ENCODE results near the gene GSE1. TPM values are rescaled to one million over a fixed set of nuclear protein-coding genes. Genes with fewer than 3 reads are reported as not detected.
A peak's percentile ranks its signal among the peaks of the same experiment; 100 is the strongest.

The GSE1 gene
- total and polyA plus RNA-seq, 9 of the 15 experiments (the other 6 are each of a cell fraction or from before 2014, with no cell fraction given) = 12.2 to 244 (median 57.9) TPM

DNA sequence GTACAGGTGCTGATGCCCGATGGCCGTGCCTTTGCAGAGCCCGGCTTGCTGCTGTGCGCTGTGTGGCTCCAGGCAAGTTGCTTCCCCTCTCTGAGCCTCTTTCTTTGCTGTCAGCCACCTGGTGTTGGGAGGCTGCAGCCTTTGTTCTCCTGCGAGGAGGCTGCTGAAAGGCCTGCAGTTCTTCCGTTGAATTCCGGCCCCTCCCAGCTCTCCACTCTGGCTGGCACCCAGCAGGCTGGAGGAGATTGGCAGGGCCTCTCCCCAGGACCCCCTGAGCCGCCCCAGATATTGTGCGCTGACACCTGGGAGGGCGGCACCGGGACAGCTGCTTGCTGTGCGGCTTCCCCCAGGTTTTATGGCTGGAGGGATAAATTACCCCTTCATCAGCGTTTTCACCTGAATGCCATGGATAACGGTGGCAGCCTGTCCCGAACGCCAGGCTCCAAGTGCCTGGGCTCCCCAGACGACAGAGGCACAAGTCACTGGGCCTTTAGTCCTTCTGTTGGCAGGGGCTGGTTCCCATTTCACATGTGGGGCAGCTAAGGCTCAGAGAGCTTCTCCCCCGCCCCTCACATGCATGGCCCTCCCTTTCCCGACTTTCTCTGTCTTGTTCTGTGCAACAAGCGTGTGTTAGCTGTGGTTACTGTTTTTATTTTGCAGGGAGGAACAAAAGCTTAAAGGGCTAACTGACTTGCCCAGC is 35.1 kb upstream of the GSE1 start:
- Histone ChIP-seq H3K9ac (ENCODE audit: insufficient read depth in 1 of 2, low read depth in 2 of 2, low read length in 2 of 2) (peak overlapping the region in 1 of 2 experiments; percentile 77; a peak in 2 of 4 replicates), H3K9me3 (replicated peaks; ENCODE audit: control insufficient read depth, insufficient read depth, low read depth, low read length) (no peaks in the 10 kb centered on the region), H3K9me1 (ENCODE audit: control insufficient read depth, insufficient read depth, low read length) (peaks cover 38% of the 10 kb centered on the region), H3K4me1 (replicated peaks in 1 of 2; ENCODE audit: control insufficient read depth in 2 of 2, insufficient read depth in 2 of 2, low read length in 2 of 2) (peaks cover 81 to 82% of the 10 kb centered on the region in 2 experiments), H3K79me2 (ENCODE audit: control insufficient read depth, insufficient read depth, low read length) (peaks cover 100% of the 10 kb centered on the region), H2AFZ (ENCODE audit: low read depth, low read length) (no peak overlapping the region), H3K27me3 (ENCODE audit: control insufficient read depth in 2 of 2, insufficient read depth in 2 of 2, low read length in 2 of 2) (no peaks in the 10 kb centered on the region), H4K20me1 (replicated peaks; ENCODE audit: control insufficient read depth, insufficient read depth, low read length) (peaks cover 96% of the 10 kb centered on the region), H3K4me3 (no peak overlapping the region), H3K36me3 (ENCODE audit: control insufficient read depth, insufficient read depth, low read length) (peaks cover 96% of the 10 kb centered on the region), H3K27ac (ENCODE audit: extremely low read depth, low read depth, low read length) (no peak overlapping the region), H3K4me2 (ENCODE audit: insufficient read depth, low read length) (no peak overlapping the region)
- DNase-seq (ENCODE audit: extremely low read depth in 1 of 4, low spot score in 3 of 4) (no peak), ATAC-seq (no peak), FAIRE-seq (no peak)
- BruUV-seq (replicated peaks) = no TSS peak
- ChIA-PET CTCF (ENCODE audit: low intra/inter-chr PET ratio) (no interaction called here), POLR2A (interaction anchor here (0.6 to 3.3 kb wide), 9 partner anchors 10 to 463 kb away, joined by 3 to 15 read pairs (median 4); no protein-coding TSS in a partner anchor)
- peak; percentile 58 for TF ChIP-seq RBM25 (IDR thresholded peaks at IDR 0.05; ENCODE audit: low read depth, low read length, severe bottlenecking)
- TF ChIP-seq POLR2G (IDR thresholded peaks at IDR 0.05; ENCODE audit: low read depth, low read length) = peak; percentile 61
- TF ChIP-seq ZFP36 (IDR thresholded peaks at IDR 0.05; ENCODE audit: low read depth, low read length, partially characterized antibody) = peak; percentile 82
- TF ChIP-seq, protein P1, sequence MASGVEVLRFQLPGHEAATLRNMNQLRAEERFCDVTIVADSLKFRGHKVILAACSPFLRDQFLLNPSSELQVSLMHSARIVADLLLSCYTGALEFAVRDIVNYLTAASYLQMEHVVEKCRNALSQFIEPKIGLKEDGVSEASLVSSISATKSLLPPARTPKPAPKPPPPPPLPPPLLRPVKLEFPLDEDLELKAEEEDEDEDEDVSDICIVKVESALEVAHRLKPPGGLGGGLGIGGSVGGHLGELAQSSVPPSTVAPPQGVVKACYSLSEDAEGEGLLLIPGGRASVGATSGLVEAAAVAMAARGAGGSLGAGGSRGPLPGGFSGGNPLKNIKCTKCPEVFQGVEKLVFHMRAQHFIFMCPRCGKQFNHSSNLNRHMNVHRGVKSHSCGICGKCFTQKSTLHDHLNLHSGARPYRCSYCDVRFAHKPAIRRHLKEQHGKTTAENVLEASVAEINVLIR (CRISPR knock-in tag; IDR thresholded peaks at IDR 0.05) = no peak
- TF ChIP-seq PTBP1 (IDR thresholded peaks at IDR 0.05; ENCODE audit: low read depth, low read length) = 0 out of 2 replicates have a peak, but pooled peaks have one; percentile 24
- TF ChIP-seq RBM22 (IDR thresholded peaks at IDR 0.05; ENCODE audit: low read depth, low read length, poor library complexity, severe bottlenecking) = peak; percentile 60
- TF ChIP-seq BCOR (IDR thresholded peaks at IDR 0.05) = peak; percentile 39; the same call in 1 of the 2 replicates
- TF ChIP-seq BRD9 (IDR thresholded peaks at IDR 0.05; ENCODE audit: low read depth, partially characterized antibody) = no peak
- intact Hi-C loops (cut with micrococcal nuclease) (loop anchor here (10.0 kb wide), 1 partner anchor 137 kb away; no protein-coding TSS in a partner anchor), in situ Hi-C loops (cut with MboI) (no loop called here)
- 90% methylated on average over 20 of the region's 20 CpGs for WGBS (ENCODE audit: insufficient coverage, low coverage, missing lambda C conversion rate)
